ENCODE results near the gene BTBD10. TPM values are rescaled to one million over a fixed set of nuclear protein-coding genes. Genes with fewer than 3 reads are reported as not detected.

The BTBD10 gene
- total and polyA plus RNA-seq, 2 experiments from 2014 or later, result 38.6 to 56.7 TPM

- H4K20me1 ChIP-seq (ENCODE audit: insufficient read depth), result no peaks in the 10 kb centered on the region
- no peaks in the 10 kb centered on the region for H3K9me2 ChIP-seq (ENCODE audit: insufficient read depth)
- H3K9me3 ChIP-seq (ENCODE audit: low read depth), result no peaks in the 10 kb centered on the region
- H3K36me3 ChIP-seq (ENCODE audit: low read depth), result no peaks in the 10 kb centered on the region
- H3K4me3 ChIP-seq, result no peak overlapping the region
- H3K27ac ChIP-seq, result no peak overlapping the region
- in situ Hi-C loops (cut with MboI), result no loop called here
- peaks cover 11% of the 10 kb centered on the region; the same call in 1 of the 2 replicates for H3K27me3 ChIP-seq (replicated peaks; ENCODE audit: insufficient read depth)
- no peak for DNase-seq
- no peak for TF ChIP-seq EZH2 (IDR thresholded peaks at IDR 0.05; ENCODE audit: insufficient read depth, poor library complexity, severe bottlenecking)
- no peak for TF ChIP-seq EZH2phosphoT487 (IDR thresholded peaks at IDR 0.05; ENCODE audit: insufficient read depth, low read depth)
- no peak overlapping the region for H3K4me2 ChIP-seq (ENCODE audit: unreplicated experiment)
- no peak overlapping the region for H3K9ac ChIP-seq
- H3K79me2 ChIP-seq (ENCODE audit: insufficient read depth), result no peaks in the 10 kb centered on the region
- H3K4me1 ChIP-seq (ENCODE audit: insufficient read depth), result no peaks in the 10 kb centered on the region
- no peak overlapping the region for H2AFZ ChIP-seq
- no peaks in the 10 kb centered on the region for H3F3A ChIP-seq (ENCODE audit: insufficient read depth)
- WGBS, 2 experiments (ENCODE audit: low coverage in 1 of 2, low lambda C conversion rate in 2 of 2, missing lambda C conversion rate in 2 of 2), result 57 to 71% methylated on average over 3 of the region's 3 CpGs
Observed at GRCh38 chr11:13479688-13480087, 16.7 kb upstream of the BTBD10 start.

- no peaks in the 10 kb centered on the region for H3K79me2 ChIP-seq (ENCODE audit: insufficient read depth)
- no peak overlapping the region for H2AFZ ChIP-seq
- no peak overlapping the region for H3K9ac ChIP-seq
- H3K4me3 ChIP-seq, result no peak overlapping the region
- H3K27me3 ChIP-seq (replicated peaks; ENCODE audit: insufficient read depth), result peaks cover 23% of the 10 kb centered on the region
- H4K20me1 ChIP-seq (ENCODE audit: insufficient read depth), result no peaks in the 10 kb centered on the region
- no peaks in the 10 kb centered on the region for H3K9me3 ChIP-seq (ENCODE audit: low read depth)
- no peak overlapping the region for H3K27ac ChIP-seq
- H3K9me2 ChIP-seq (ENCODE audit: insufficient read depth), result no peaks in the 10 kb centered on the region
- DNase-seq, result no peak
- H3K4me1 ChIP-seq (ENCODE audit: insufficient read depth), result no peaks in the 10 kb centered on the region
- in situ Hi-C loops (cut with MboI), result no loop called here
- H3K36me3 ChIP-seq (ENCODE audit: low read depth), result no peaks in the 10 kb centered on the region
- H3F3A ChIP-seq (ENCODE audit: insufficient read depth), result no peaks in the 10 kb centered on the region
- WGBS, 2 experiments (ENCODE audit: low coverage in 1 of 2, low lambda C conversion rate in 2 of 2, missing lambda C conversion rate in 2 of 2), result 56 to 69% methylated on average over 3 of the region's 3 CpGs
- TF ChIP-seq EZH2phosphoT487 (IDR thresholded peaks at IDR 0.05; ENCODE audit: insufficient read depth, low read depth) (no peak), EZH2 (IDR thresholded peaks at IDR 0.05; ENCODE audit: insufficient read depth, poor library complexity, severe bottlenecking) (no peak)
- H3K4me2 ChIP-seq (ENCODE audit: unreplicated experiment), result no peak overlapping the region
Observed at GRCh38 chr11:13475091-13475490, 12.1 kb upstream of the BTBD10 start.

GRCh38 chr11:13473013-13473722 is 10.1 kb upstream of the BTBD10 start:
- WGBS, 2 experiments (ENCODE audit: low coverage in 1 of 2, low lambda C conversion rate in 2 of 2, missing lambda C conversion rate in 2 of 2), result 29 to 30% methylated on average over 3 of the region's 3 CpGs
- H3K36me3 ChIP-seq (ENCODE audit: low read depth), result no peaks in the 10 kb centered on the region
- no peak overlapping the region for H3K9ac ChIP-seq
- no peaks in the 10 kb centered on the region for H4K20me1 ChIP-seq (ENCODE audit: insufficient read depth)
- H3K27ac ChIP-seq, result no peak overlapping the region
- no peaks in the 10 kb centered on the region for H3K4me1 ChIP-seq (ENCODE audit: insufficient read depth)
- no peaks in the 10 kb centered on the region for H3K79me2 ChIP-seq (ENCODE audit: insufficient read depth)
- no peaks in the 10 kb centered on the region for H3K9me3 ChIP-seq (ENCODE audit: low read depth)
- TF ChIP-seq EZH2phosphoT487 (IDR thresholded peaks at IDR 0.05; ENCODE audit: insufficient read depth, low read depth) (no peak), EZH2 (IDR thresholded peaks at IDR 0.05; ENCODE audit: insufficient read depth, poor library complexity, severe bottlenecking) (no peak)
- H3K4me2 ChIP-seq (ENCODE audit: unreplicated experiment), result no peak overlapping the region
- no peak for DNase-seq
- peaks cover 39% of the 10 kb centered on the region for H3K27me3 ChIP-seq (replicated peaks; ENCODE audit: insufficient read depth)
- H3K4me3 ChIP-seq, result no peak overlapping the region
- H3F3A ChIP-seq (ENCODE audit: insufficient read depth), result no peaks in the 10 kb centered on the region
- H2AFZ ChIP-seq, result no peak overlapping the region
- in situ Hi-C loops (cut with MboI), result no loop called here
- no peaks in the 10 kb centered on the region for H3K9me2 ChIP-seq (ENCODE audit: insufficient read depth)

DNA sequence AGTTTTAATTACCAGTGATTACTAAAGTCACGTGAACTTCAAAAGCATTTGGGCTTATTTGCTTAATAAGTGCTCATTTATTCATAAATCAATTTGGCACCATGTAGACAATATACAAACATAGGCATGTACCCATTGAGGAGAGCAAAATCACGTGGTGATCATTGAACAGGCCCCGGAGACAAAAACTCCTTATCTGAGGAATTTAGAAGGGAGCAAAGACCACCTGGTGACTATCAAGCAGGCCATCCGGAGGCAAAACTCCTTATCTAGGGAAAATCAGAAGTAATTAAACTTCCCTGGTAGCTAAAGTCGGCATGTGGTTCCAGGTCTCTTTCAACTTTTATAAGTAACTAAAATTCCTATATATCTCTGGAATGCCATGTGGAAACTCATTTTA is 5.7 kb upstream of the BTBD10 start:
- H3K79me2 ChIP-seq (ENCODE audit: insufficient read depth), result no peaks in the 10 kb centered on the region
- no peaks in the 10 kb centered on the region for H3K36me3 ChIP-seq (ENCODE audit: low read depth)
- H3K27ac ChIP-seq, result no peak overlapping the region
- H3K4me2 ChIP-seq (ENCODE audit: unreplicated experiment), result no peak overlapping the region
- TF ChIP-seq EZH2phosphoT487 (IDR thresholded peaks at IDR 0.05; ENCODE audit: insufficient read depth, low read depth) (no peak), EZH2 (IDR thresholded peaks at IDR 0.05; ENCODE audit: insufficient read depth, poor library complexity, severe bottlenecking) (no peak)
- H3K27me3 ChIP-seq (replicated peaks; ENCODE audit: insufficient read depth), result peaks cover 29% of the 10 kb centered on the region
- no peaks in the 10 kb centered on the region for H4K20me1 ChIP-seq (ENCODE audit: insufficient read depth)
- H3K4me1 ChIP-seq (ENCODE audit: insufficient read depth), result peaks cover 3% of the 10 kb centered on the region; the same call in 1 of the 2 replicates
- in situ Hi-C loops (cut with MboI), result no loop called here
- no peak overlapping the region for H2AFZ ChIP-seq
- WGBS, 2 experiments (ENCODE audit: low coverage in 1 of 2, low lambda C conversion rate in 2 of 2, missing lambda C conversion rate in 2 of 2), result 30 to 32% methylated on average over 5 of the region's 5 CpGs
- peaks cover 5% of the 10 kb centered on the region; the same call in 1 of the 2 replicates for H3F3A ChIP-seq (ENCODE audit: insufficient read depth)
- no peaks in the 10 kb centered on the region for H3K9me3 ChIP-seq (ENCODE audit: low read depth)
- H3K9ac ChIP-seq, result no peak overlapping the region
- DNase-seq, result no peak
- H3K9me2 ChIP-seq (ENCODE audit: insufficient read depth), result no peaks in the 10 kb centered on the region
- no peak overlapping the region for H3K4me3 ChIP-seq

All from GM23248 (cell line).